GM21717 (cell line): ENCODE results near the gene EXOC3.
"Not testable (repeated sequence)": the region's sequence is repeated elsewhere in the genome, so short reads cannot be mapped to it uniquely, and the experiment has no call there.

Source experiments
- ATAC-seq: cut with Tn5 transposase; IDR thresholded peaks from one replicate; pipeline ENCODE4 v1.9.1; 2021; ENCODE audit warnings: mild to moderate bottlenecking, moderate library complexity; ENCODE audit not compliant: unreplicated experiment

The EXOC3 gene

DNA sequence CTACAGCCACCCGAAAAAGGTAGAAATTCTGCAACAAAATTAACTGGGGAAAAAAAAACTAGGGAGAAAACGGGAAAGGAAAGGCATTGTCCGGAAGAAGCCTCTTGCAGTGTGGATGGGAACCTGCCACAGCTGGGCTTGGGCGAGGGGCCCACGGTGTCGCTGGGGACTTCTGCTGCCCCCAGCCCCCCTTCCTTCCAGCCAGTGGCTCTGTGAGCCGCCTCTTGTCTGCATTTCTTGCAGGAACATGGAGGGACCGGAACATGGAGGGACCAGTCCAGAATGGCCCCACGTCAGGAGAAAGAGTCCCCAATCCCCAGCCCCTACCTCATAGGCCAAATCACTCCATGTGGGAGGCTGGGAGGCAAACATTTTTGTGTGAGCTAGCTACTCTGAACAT, 36.9 kb upstream of the EXOC3 start:
- no peak for ATAC-seq

DNA sequence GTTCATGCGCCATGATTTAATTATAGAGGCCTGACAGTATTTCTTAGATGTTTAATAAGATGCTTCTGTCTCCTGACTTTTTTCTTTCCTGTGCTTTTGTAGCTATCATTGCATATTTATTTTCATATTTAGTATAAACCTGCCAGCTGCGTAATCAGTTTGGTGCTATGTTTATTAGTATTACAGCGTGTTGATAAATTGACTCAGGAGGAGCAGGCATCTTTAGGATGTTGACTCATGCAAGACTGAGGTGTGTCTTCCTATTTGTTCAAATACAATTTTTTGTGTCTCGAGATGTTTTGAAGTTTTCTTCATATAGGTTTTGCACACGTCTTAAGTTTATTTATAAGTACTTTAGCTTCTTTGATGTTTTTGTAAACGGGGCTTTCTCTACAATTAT, 35.9 kb upstream of the EXOC3 start:
- no peak for ATAC-seq

DNA sequence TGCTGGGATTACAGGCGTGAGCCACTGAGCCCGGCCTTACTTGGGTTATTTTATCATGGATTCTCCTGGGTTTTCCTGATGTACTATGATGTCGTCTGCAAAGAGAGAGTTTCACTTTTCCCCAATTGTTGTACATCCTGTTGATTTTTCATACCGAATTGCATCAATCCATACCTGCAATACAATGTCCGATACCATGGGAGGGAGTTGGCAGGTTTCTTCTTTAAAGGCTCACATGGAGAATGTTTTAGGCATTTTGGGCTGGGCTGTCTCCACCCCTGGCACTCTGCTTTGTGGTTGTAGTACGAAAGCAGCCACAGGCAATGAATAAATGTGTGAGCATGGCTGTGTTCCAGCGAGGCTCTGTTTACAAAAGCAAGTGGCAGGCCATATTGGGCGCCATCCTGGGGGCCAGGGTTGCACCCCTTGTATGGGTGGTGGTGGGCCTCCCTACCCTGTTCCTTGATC, 35.1 kb upstream of the EXOC3 start:
- ATAC-seq = no peak

DNA sequence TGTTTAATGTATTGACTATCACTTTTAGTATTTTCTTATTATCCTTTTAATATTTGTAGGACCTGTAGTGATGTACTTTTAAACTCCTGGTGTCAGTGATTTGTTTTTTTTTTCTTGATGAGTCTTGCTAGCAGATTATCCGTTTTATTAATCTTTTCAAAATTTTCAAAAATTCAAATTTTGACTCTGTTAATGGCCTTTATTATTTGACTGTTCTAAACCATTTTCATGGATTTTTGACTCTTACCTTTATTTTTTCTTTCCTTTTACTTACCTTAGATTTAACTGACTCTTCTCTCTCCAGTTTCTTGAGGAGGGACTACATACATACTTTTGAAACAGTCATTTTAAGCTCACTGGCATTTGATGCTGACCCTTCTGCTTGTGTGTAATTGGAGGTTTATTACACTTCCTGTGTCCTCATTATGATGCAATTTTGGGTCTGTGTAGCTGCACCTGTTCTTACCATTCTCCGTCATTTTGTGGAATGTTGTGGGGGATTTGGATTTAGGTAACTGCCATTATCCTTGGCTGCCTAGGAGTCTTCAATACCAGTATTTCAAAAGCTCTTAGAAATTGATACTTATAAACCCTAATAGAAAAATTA, 32.0 kb upstream of the EXOC3 start:
- ATAC-seq = no peak

DNA sequence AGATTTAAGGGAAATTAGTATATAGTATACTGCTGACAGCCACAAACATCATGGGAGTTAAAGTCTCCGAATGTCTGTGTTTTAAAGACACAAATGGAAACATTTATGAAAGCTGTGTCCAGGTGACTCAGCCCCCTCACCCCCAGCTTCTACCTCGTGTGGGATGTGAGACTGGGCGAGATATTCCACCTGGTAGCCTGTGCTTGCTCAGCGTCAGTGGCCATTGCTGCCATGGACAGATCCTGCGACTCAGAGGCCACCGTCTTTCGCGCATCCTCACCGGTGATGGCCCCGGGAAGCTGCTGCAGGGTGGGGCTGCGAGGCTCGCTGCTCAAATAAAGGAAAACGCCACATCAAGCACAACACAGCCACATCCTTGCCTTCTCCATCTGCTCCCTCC, 31.2 kb upstream of the EXOC3 start:
- no peak for ATAC-seq

DNA sequence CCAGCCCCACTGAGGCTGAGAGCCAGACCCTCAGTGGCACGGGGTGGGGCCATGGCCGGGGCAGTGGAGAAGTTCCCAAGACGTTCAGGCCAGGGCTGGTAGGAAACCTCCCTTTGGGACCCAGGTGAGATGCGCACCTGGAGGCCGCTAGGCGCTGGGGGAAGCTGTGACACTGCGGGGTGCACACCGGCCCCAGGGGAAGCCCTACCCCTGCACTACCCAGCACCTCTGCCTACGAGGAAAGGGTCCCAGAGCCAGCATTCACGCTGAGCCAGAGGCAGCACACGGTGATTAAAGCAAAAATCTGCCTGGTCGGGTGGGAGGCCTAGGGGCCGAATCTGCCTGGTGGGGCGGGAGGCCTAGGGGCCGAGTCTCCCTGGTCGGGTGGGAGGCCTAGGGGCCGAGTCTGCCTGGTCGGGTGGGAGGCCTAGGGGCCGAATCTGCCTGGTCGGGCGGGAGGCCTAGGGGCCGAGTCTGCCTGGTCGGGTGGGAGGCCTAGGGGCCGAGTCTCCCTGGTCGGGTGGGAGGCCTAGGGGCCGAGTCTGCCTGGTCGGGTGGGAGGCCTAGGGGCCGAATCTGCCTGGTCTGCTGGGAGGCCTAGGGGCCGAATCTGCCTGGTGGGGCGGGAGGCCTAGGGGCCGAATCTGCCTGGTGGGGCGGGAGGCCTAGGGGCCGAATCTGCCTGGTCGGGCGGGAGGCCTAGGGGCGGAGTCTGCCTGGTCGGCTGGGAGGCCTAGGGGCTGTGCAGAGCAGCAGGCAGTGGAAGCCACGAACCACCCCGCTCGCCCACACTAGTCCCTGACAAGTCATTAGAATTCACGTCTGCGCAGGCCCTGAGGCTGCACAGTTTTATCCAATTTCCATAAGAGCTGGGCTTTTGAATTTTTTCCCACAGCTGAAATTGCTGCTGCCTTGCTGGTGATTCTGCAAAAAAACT, 27.7 kb upstream of the EXOC3 start:
- not testable (repeated sequence) for ATAC-seq

DNA sequence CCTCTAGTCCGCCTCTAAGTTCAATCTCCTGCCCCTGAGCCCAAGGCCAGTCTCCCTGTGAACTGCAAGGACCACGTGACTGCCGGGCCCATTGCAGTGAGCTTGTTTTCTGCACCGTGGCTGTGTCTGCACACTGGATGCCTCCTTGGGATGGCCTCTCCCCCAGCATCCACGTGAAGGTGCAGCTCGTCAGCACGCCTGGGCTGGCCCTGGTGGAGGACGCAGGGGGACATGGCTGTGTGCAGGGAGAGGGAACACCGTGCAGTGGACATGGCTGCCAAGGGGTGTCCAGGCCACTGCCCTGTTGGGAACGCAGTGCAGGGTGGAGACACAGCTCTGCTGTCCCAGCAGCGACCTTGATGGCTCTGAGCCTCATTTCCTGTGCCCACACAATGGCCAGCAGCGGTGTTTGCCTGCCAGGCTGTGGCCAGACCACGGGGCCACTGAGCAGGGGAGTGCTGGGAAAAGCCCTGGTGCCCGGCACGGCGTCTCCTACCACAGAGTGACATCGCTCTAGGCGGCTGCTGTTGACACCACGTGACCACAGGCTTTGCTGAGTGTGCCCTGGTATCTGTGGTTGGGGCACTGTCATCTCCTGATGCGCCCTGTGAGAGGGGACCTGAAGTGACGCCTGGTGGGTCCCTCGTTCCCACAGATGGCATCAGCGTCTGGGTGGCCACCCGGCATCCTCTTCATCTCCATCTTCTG, 26.9 kb upstream of the EXOC3 start:
- no peak for ATAC-seq

DNA sequence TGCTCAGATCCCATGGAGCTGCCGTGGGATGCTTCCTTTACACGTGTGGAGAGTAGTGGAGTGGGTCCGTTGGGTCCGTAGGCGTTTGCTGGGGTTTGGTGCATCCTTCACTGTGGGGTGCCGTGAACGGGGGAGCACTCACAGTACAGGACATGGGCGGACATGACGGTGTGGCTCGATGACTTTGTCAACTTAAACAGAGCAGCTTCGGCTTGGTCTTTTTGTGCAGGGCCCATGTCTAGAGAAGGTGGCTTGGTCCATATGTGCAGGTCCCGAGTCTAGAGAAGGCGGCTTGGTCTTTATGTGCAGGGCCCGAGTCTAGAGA, 26.4 kb upstream of the EXOC3 start:
- no peak for ATAC-seq

DNA sequence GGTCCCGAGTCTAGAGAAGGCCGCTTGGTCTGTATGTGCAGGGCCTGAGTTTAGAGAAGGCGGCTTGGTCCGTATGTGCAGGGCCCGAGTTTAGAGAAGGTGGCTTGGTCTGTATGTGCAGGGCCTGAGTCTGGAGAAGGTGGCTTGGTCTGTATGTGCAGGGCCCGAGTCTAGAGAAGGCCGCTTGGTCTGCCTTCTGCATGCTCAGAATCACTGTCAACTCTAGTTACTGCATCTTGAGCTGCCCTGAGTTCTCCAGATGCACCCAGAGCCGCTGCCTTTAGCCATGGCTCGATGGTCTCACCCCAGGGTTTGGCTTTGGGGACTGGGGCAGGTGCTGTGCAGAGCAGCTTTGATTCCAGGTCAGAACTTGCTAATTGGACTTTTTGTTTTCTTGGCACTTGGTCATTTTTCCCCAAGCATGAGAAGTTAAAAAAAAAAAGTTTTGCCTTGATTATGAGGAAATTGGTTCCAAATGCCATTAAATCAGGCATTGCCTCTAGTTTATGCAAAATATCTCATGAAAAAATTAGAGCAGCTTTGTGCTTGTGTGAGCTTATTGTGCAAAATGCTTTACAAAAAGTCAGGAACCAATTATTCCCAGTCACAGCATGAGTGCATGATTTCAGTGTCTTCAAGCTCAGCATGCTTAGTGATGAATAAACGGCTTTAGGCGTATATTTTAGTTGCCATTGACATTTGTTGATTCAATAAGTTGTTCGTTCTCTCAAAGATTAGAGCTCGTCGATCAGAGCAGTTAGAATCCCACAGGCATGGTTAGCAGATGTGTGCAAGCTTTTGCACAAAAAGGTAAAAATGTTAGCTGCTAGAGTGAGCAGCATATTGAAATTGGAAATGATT, 25.4 kb upstream of the EXOC3 start:
- no peak for ATAC-seq

DNA sequence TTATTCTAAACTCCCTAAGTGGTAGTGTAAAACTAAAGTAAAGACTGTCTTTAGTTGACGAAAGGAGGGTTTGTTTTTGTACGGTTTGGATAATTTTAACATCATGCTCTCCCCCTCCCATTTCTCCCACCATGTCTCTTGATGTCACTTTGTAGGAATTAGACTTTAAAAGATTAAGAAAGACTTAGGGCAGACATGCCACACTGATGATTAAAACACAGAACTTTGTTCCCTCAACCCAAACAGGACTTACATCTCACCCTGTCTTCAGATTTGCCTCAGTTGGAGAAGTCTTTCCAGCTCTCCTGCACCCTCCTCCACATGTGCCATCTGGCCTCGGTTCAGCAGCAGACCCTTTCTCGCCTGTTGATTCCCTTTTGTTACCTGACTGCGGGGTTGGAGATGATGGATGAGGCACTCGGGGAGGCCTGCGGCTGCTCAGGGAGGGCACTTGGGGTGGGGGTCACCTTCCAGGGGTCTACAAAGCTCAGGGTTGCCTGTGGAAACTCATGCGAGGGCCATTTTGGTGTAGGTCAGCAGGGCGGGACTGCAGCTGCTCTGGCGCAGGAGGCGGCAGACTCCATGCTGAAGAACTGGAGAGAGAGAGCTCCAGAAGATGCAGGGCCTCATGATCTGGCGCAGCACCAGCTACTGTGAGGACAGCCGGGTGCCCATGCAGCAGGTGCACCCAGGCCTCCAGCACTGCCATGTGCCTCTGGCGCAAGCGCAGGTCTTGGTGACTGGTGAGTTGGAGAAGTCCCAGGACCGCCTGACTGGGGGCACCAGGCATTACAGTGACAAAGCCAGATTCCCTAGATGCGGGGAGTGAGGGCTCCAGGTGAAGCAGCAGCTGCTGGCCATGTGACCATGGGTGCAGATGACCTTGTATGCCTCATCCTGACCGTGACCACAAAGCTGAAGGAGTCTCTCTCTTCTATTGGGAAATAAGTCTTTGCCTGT, 24.5 kb upstream of the EXOC3 start:
- no peak for ATAC-seq

DNA sequence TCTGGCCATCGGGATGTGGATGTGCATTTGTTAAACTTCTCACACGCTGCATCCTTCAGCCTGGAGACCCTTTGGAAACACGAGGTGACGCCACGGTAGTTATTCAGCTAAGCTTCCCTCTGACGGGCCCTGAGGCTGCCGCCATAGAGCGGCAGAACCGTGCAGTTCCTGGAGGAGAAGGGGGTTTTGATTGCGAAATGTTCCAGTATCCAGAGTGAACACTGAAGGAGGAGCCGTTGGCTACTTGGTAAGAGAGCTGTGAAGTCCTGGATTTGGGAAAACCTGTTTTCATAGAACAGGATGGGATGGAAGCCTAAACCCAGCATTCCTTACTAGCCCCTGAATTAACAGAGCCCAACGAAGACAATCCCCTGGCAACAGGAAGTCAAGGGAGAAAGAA, 23.0 kb upstream of the EXOC3 start:
- ATAC-seq = no peak

DNA sequence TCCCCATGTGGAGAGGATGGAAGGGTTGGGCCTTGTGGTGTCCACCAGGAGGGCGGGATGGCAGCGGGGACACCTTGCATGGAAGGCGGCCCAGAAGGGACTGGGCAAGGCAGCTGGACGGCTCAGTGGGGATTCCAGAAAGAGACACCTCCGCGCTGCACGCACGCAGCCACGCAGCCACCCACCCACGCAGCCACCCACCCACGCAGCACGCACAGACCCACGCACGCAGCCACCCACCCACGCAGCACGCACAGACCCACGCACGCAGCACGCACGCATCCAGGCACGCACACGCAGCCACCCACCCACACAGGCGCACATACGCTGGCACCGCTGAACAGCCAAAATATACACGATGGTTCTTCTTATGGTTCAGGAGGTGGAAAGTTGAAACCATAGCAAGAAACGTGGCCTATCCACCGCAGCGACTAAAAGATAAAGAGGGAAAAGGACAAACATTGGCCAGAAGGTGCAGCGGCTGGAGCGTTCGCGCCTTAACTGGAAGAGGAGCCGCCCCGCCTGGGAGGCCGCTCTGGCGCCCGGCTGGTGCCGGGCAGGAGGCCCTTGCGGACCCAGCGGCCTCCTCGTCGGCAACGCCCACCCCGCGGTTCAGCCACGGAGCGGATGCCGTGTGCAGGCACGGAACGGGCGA, 22.2 kb upstream of the EXOC3 start:
- ATAC-seq = no peak

DNA sequence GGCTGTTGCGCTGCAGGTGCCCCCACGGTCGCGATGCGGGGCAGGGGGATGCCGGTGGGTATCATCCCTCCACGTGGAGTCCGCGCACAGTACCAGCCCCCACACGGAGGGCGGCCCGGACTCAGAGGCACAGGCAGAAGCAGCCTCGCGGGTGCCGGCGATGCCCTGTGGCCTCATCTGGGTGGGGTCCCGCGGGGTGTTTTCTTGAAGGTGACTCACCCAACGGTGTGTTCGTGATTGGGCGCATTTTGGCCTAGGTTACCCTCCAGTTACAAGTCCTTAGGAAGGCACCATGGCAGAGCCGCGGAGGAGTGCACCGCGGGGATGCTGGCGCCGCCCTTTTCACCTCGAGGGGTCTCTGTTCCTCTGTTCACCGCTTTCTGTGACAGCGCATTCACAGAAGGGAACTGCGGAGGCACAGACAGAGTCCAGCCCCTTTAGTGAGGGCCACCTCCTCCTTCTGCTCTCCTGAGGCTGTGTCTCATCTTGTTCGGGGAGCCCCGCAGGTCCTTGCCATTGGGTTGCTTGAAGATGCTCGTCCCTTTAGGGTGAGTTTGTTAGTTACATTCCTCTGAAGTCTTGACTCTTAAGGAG, 21.6 kb upstream of the EXOC3 start:
- no peak for ATAC-seq

DNA sequence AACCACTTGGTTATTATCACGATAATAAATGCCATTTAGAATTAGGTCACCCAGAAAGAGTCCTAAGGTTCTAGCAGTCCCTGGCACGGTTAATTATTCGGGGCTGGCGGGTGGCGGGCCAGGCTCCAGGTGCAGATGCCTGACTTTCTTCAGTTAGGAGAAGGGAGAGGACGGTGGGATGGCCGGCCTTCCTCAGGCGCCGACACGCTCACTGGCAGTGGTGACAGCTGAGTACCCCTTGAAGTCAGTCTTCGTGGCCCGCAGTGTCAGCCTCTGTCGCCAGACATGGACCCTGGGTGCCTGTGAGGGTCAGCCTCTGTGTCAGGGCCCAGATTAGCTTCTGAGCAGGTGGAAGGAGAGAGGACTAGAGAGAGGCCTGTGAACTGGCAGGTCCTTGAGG, 21.1 kb upstream of the EXOC3 start:
- ATAC-seq = no peak

DNA sequence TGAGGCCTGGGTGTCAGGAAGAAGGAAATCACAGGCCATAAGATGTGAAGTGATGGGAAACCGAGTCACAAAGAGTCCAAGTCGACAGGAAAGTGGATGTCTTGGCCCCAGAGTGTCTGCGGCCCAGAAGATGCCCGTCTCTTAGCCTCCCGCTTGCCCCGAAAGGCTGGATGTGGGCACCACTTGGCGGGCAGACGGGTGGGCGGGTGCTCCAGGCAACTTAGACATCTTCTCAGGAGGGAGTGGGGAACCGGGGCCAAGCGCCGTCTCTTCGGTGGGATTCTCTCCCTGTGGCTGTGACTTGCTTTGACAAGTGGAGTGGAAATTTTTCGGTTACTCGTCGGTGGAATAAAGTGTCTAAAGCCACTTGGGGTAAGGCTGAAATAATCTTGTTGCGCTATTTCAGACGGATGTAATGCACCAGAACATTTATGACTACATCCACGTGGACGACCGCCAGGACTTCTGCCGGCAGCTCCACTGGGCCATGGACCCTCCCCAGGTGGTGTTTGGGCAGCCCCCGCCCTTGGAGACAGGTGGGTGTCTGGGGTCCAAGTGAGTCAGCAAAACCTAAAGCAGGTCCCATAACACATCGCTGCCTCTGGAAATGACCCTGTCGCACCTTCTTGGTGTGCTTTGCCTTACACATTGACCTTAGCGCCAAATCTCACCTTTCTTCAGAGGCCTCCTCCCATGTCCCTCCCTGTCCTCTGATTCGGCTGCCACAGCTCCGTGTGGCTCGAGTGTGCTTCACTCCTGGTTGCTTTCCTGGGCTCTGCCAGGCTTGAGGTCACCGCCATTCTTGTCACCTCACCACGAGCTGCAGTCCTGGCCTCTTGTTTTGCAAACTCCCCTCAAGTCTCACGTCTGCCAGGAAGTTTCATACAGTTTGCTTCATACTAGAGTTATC, 20.4 kb upstream of the EXOC3 start:
- ATAC-seq = no peak

DNA sequence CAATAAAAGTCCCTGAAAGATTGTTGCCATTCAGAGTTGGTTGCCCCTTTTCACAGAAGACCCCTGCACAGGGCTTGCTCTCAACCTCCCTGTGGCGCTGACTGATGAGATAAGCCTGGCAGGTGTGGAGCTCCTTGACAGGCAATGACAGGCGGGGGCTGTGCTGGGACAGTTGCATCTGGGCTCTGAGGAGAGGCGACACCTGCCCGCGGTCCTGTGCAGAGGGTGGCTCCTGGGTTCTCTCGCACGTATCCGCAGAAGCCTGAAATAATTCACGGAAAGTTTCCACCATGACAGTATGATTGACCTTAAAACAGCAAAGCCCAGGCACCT, 19.8 kb upstream of the EXOC3 start:
- ATAC-seq = no peak

DNA sequence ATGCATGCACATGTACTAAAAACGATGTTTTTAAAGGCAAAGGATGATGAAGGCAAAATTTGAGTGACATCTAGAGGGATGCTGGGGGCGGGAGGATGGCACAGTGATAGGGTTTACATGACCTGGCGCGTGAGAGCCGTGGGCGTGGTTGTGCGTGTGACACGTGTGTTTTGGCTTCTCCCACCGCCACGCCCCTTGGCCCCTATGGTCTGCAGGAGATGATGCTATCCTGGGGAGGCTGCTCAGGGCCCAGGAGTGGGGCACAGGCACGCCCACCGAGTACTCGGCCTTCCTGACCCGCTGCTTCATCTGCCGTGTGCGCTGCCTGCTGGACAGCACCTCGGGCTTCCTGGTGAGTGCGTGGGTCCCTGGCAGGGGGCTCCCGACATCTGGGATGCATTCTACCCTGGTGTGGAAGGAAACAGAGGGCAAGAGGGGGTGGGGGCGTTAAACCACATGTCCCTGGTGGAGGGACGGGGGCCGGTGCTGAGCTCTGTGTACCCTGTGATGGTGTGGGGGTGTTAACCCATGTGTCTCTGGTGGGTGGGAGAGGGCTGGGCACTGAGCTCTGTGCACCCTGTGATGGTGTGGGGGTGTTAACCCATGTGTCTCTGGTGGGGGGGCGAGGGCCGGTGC, 19.2 kb upstream of the EXOC3 start:
- no peak for ATAC-seq
